ENCODE results near the gene RMND5A. TPM values are rescaled to one million over a fixed set of nuclear protein-coding genes. Genes with fewer than 3 reads are reported as not detected.

Gene RMND5A, protein sequence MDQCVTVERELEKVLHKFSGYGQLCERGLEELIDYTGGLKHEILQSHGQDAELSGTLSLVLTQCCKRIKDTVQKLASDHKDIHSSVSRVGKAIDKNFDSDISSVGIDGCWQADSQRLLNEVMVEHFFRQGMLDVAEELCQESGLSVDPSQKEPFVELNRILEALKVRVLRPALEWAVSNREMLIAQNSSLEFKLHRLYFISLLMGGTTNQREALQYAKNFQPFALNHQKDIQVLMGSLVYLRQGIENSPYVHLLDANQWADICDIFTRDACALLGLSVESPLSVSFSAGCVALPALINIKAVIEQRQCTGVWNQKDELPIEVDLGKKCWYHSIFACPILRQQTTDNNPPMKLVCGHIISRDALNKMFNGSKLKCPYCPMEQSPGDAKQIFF
- 10 to 100 TPM; 33.7 to 37.0 TPM for total RNA-seq

DNA sequence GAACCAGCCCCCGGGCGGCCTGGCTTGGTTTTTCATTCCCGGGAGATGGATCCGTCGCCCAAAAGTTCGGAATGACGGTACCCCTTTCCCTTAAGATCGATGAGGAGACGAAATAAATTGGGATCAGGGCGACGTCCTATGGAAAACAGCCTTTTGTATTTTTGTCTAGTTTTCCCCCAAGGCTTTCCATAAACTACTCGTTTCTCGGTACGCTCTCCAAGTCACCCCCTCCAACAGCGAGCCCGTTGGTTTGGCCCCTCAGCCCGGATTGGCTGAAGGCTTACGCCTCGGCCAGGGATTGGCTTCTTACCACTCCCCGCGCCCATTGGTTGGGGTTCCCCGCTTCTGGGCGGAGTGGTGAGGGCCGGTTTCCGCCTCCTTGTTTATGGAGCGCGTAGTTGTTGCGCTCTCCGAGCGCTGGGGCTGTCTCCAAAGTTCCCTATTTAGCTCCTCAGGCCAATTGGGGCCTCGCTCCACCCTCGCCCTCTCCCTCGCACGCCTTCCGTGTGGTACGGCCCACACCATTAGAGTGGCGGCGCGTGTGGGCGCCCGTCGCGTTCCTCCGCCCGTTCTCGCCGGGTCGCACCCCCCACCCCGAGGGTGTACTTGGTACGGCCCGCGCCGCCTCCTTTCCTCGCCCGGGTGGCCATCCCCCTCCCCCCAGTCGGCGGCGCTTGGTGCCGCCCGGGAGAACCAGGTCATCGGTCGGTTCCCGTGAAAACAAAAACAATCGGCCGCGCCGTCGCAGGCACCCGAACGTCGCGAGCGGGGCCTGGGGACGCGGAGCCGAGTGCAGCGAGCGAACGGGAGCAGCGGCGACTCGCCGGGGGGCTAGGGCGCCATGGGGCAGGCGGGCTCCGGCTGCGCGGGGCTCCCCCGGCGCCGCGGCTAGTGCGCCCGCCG is at the start of gene RMND5A:
Gene RMND5A, plus strand, starts transcription at position 655 of the 903 bp plus-strand sequence. CDS start 377 bp downstream, outside the sequence.

DNA sequence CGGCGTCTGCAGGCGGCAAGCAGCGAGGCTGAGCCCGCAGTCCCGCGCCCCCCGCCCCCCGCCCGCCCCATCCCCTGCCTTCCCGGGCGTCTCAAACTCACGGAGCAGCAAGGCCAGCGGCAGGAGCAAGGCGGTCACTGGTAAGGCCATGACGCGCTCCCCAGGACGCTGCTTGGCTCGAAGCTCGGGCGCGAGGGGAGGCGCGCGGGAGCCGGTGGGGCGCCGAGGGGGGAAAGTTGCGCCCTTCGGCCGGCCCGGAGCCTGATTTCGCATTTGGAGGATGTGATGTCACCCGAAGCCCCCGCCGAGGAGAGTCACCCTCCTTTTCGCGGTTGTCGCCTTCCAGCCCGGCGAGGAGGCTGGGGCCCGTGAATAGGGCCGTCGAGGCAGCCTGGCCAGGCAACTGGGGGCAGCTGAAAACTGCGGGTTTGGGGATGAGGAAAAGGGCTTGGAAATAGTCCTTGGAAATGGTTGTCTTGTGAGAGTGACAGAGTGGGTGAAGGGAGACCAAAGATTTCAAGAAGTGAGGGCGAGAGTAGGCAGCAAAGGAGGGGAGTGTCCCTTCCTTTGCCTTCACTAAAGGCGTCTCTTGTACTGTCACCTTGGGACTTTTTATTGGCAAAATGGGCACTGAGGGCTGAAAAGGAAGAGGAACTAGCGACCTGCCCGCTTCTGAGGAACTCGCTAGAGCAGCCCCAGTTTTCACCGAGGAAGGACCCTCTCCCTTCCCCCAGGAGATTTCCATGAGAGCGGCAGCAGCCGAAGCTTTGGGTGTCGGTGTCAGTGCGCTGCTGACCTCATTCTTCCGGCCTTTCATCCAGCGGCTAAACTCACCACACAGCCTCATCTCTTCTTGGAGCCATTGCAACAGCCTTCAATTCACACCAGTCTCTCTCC is 70.8 kb downstream of the RMND5A start, which contains the start of gene CD8A:
Gene CD8A, minus strand, starts transcription at position 238 of the 897 bp plus-strand sequence. Its CDS starts 88 bp downstream, at position 150.

Other genes with a start within 250 kb of the RMND5A start
- 10 to 100 TPM; 27.0 to 32.7 TPM for gene CHMP3, start 156.8 kb upstream of the RMND5A start, total RNA-seq
- gene RNF103, start 96.4 kb upstream of the RMND5A start, total RNA-seq = 10 to 100 TPM; 11.7 to 15.1 TPM
- gene CD8A, start 70.6 kb downstream of the RMND5A start, total RNA-seq = not detected
- not detected for gene CD8B, start 141.6 kb downstream of the RMND5A start, total RNA-seq
- under 1 TPM; under 0.01 TPM for gene RGPD1, start 221.8 kb downstream of the RMND5A start, total RNA-seq

Measured in melanocyte of skin (primary cell).